H1 (cell line): ENCODE data around the gene JUN. TPM values are rescaled to one million over a fixed set of nuclear protein-coding genes. Genes with fewer than 3 reads are reported as not detected.

ENCODE experiments used
- CBX5 ChIP-seq: fragments of 300-800, 300-1000 bp; sonication (generic); IDR thresholded peaks from 2 replicates; pipeline ENCODE4 v1.7.1; 2016; ENCODE audit warnings: antibody characterized with exemption, low read length, low read depth
- CTBP2 ChIP-seq: IDR thresholded peaks from 2 replicates; pipeline ENCODE4 v1.7.0; 2011; ENCODE audit warnings: borderline replicate concordance, mild to moderate bottlenecking, moderate library complexity, mixed read lengths, low read length; ENCODE audit not compliant: insufficient read depth, insufficient read length
- RXRA ChIP-seq: IDR thresholded peaks from 2 replicates; pipeline ENCODE4 v1.6.1; 2011; ENCODE audit warnings: low read depth, mild to moderate bottlenecking, low read length, moderate library complexity; ENCODE audit not compliant: insufficient read depth
- polyA plus RNA-seq, 7 experiments: library from polyadenylated mRNA; depleted of rRNA in 3 of 7; stranded (reverse) in 5 of 7; unstranded in 2 of 7; fragments of >200 nt in 5 of 7; fragments of 200-250 nt in 2 of 7; gene quantifications; 1 replicate in 5 of 7; 2 replicates in 1 of 7; 4 replicates in 1 of 7; pipeline versions ENCODE4 v1.2.1 to v1.2.3, GENCODE V29; 2011 to 2013; ENCODE audit warnings: missing spikeins in 2 of 7, mixed read lengths in 2 of 7
- total RNA-seq: library from RNA; stranded (reverse); fragmentation: NEBNext Ultra II Directional; extraction: Animal tissue kit (Norgen Biotek cat#: 25700); gene quantifications from 2 replicates; pipeline ENCODE4 v1.2.1, GENCODE V29; 2021
- TF ChIP-seq, protein P1 (sequence below): IDR thresholded peaks from 2 replicates; pipeline ENCODE4 v1.6.1; 2012; ENCODE audit warnings: low read length, inconsistent platforms

The JUN gene
- total and polyA plus RNA-seq, 2 of the 8 experiments (the other 6 are each of a cell fraction or from before 2014, with no cell fraction given): 4.4 to 10.9 TPM

DNA sequence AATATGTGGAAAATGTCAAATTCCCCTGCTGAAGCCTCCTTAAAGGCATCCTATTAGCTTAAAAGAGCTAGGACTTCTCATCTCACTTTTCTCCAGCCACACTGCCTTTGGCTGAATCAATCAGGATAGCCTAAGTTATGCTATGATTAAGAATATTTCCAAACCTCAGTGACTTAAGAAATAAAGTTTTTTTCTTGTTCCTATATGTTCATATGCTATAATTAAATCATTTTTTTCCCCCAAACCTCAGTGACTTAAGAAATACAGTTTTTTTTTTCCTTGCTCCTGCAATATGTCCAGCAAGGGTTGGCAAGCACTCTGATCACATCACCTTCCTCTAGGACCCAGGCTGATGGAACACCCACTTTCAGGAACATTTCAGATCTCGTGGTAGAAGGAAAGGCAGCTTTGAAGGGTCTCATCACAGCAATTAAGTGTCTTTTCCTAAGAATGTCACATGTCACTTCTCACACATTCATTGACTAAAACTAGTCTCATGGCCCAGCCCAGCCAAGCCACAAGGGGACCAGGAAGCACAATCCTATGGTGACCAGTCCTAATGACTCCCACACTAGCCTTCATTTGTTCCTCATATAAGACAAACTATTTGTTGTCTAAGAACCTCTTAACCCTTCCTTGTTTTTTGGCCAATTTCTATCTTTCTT, 6.3 kb upstream of the JUN start (continued):
- TF ChIP-seq, protein P1, sequence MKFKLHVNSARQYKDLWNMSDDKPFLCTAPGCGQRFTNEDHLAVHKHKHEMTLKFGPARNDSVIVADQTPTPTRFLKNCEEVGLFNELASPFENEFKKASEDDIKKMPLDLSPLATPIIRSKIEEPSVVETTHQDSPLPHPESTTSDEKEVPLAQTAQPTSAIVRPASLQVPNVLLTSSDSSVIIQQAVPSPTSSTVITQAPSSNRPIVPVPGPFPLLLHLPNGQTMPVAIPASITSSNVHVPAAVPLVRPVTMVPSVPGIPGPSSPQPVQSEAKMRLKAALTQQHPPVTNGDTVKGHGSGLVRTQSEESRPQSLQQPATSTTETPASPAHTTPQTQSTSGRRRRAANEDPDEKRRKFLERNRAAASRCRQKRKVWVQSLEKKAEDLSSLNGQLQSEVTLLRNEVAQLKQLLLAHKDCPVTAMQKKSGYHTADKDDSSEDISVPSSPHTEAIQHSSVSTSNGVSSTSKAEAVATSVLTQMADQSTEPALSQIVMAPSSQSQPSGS: no peak
- TF ChIP-seq RXRA (no peak), CTBP2 (no peak), CBX5 (no peak)
- TF ChIP-seq, all 59 proteins: peak for 0
